Lower leg skin (tissue), 3 donors: ENCODE measurements around the gene BEAN1.

Experiments used
- POLR2A ChIP-seq, 2 donors: fragments of 450-650 bp; IDR thresholded peaks; one replicate each; pipeline ENCODE4 v1.6.1; 2016 to 2017; ENCODE audit warnings: antibody characterized with exemption in 2 of 2, mild to moderate bottlenecking in 1 of 2, moderate library complexity in 1 of 2
- TF ChIP-seq, protein P1 (sequence below), 3 donors: fragments of 450-650 bp; IDR thresholded peaks; one replicate each; pipeline ENCODE4 v1.5.1; 2016; ENCODE audit warnings: antibody characterized with exemption in 3 of 3, mild to moderate bottlenecking in 3 of 3, moderate library complexity in 2 of 3

DNA sequence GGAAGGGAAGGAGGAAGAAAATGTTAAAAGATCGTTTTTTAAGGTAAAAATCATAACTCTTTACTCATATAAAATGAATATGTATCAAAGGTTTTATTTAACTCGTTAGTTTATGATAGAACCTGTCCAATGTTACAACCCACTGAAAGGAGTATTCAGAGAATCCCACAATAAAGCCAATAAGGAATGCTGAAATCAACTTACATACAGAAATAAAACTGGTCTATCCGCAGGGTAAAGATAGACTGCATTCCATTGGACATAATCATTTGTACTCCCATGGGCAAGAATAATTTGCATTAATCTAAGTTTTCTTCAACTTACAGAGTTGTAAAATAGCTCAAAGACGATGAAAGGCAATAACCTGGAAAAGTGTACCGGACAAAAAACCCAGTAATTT, 17.9 kb upstream of the BEAN1 start:
- TF ChIP-seq POLR2A (IDR thresholded peaks at IDR 0.05), result no peak
- TF ChIP-seq, protein P1, sequence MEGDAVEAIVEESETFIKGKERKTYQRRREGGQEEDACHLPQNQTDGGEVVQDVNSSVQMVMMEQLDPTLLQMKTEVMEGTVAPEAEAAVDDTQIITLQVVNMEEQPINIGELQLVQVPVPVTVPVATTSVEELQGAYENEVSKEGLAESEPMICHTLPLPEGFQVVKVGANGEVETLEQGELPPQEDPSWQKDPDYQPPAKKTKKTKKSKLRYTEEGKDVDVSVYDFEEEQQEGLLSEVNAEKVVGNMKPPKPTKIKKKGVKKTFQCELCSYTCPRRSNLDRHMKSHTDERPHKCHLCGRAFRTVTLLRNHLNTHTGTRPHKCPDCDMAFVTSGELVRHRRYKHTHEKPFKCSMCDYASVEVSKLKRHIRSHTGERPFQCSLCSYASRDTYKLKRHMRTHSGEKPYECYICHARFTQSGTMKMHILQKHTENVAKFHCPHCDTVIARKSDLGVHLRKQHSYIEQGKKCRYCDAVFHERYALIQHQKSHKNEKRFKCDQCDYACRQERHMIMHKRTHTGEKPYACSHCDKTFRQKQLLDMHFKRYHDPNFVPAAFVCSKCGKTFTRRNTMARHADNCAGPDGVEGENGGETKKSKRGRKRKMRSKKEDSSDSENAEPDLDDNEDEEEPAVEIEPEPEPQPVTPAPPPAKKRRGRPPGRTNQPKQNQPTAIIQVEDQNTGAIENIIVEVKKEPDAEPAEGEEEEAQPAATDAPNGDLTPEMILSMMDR (IDR thresholded peaks at IDR 0.05), result no peak
